HEK293T (cell line): Measurements from ENCODE around the gene SOX6.

Experiments used
- ARNT ChIP-seq: fragments of 450-650 bp; IDR thresholded peaks from 2 replicates; pipeline ENCODE4 v1.6.1; 2017; ENCODE audit warnings: mild to moderate bottlenecking
- BHLHE40 ChIP-seq: fragments of 450-650 bp; IDR thresholded peaks from 2 replicates; pipeline ENCODE4 v1.6.1; 2016; ENCODE audit warnings: mild to moderate bottlenecking, moderate library complexity, borderline replicate concordance
- ELF4 ChIP-seq: fragments of 450-650 bp; IDR thresholded peaks from 2 replicates; pipeline ENCODE4 v1.6.1; 2017; ENCODE audit warnings: antibody characterized with exemption
- FOXA1 ChIP-seq: fragments of 450-650 bp; IDR thresholded peaks from 2 replicates; pipeline ENCODE4 v1.6.1; 2016; ENCODE audit warnings: mild to moderate bottlenecking
- FOXM1 ChIP-seq: fragments of 450-650 bp; IDR thresholded peaks from 2 replicates; pipeline ENCODE4 v1.6.1; 2017; ENCODE audit warnings: mild to moderate bottlenecking, borderline replicate concordance
- SP1 ChIP-seq: fragments of 450-650 bp; IDR thresholded peaks from 2 replicates; pipeline ENCODE4 v1.6.1; 2017
- SUZ12 ChIP-seq: fragments of 450-650 bp; IDR thresholded peaks from 2 replicates; pipeline ENCODE4 v1.6.1; 2016; ENCODE audit warnings: mild to moderate bottlenecking
- ZNF384 ChIP-seq: fragments of 450-650 bp; IDR thresholded peaks from 2 replicates; pipeline ENCODE4 v1.6.1; 2016

DNA sequence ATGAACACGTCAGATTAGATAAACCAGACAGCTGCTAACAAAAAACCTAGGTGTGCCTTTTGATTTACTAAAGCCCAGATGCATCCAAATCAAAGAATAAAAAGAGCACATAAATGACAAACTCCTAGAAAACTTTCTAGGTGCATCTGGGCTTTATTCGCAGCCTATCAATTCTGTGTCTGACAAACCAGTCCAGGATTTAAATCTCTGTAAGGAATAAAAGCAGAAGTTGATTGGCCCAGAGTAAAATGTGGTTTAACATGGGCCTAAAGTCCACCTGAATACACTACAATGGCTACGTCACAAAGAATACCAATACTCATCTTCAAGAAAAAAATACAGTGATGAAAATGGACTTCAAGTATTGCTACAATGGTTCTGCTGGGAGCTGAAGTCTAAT is 66.8 kb downstream of the SOX6 start:
- TF ChIP-seq ZNF384 (no peak), BHLHE40 (no peak), ELF4 (no peak), FOXM1 (no peak), FOXA1 (no peak), ARNT (no peak), SUZ12 (no peak), SP1 (no peak)
